ENCODE results near the gene DCST2.

DNA sequence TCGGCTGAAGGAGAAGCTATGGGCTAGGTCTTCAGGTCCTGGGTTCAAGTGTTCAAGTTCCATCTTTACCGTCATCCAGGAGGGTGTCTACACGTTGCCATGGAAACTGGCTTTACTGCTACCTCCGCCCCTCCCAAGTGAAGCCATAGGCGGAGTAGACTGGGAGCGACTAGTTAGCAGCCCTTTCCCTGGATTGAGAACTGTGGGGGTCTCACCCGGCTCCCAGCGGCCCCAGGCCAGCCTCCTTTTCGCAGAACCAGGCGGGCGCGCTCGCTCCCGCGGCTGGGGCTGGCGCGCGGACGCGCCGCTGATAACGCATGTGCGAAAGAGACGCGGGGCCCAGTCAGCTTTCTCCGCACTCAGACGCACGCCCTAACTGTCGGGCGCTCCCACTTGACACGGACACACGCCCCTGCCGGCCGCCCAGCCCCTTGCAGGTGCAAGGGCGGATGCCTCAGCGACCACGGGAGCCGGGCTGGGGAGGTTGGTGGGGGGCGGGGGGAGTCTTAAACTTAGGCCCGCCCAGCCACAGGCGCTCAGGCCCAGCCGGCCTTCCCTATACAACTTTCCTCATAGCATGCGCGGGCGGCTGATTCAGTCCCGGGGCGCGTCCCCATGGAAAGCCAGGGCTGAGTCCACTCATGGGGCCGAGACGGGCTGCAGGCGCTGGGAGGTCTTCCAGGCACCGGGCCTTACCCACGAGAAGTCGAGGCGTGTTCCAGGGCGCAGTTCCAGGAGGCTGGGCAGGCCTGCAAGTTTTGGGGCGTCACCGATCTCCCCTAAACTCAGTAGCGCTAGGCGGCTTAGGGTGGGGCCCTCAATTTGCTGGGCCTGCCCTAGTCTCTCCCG lies 37.4 kb upstream of the DCST2 start:
- TF ChIP-seq POLR2AphosphoS5 (IDR thresholded peaks at IDR 0.05; ENCODE audit: low read depth, low read length), result no peak
- TF ChIP-seq TAF1 (IDR thresholded peaks at IDR 0.05; ENCODE audit: borderline replicate concordance, low read depth, low read length), result no peak
- TF ChIP-seq POLR2A (IDR thresholded peaks at IDR 0.05; ENCODE audit: low read depth, low read length), result no peak

All from GM12892 (cell line).